C4-2B (cell line): ENCODE measurements around the gene JUP.

Experiments
- CTCF ChIP-seq: fragments of 450-650 bp; conservative IDR thresholded peaks from 2 replicates; pipeline ENCODE4 v1.5.1; 2017; ENCODE audit warnings: mild to moderate bottlenecking
- ZFX ChIP-seq: fragments of 450-650 bp; IDR thresholded peaks from 2 replicates; pipeline ENCODE4 v1.6.1; 2017

GRCh38 chr17:41724476-41725050 is 61.9 kb downstream of the JUP start:
- no peak for TF ChIP-seq CTCF
- TF ChIP-seq ZFX, result no peak
